Testis (tissue), 2 donors: ENCODE measurements around the gene SRPK3.

ENCODE experiments used
- POLR2A ChIP-seq: fragments of 450-650 bp; IDR thresholded peaks from one replicate; pipeline ENCODE4 v1.6.1; 2017; ENCODE audit warnings: antibody characterized with exemption, mild to moderate bottlenecking, moderate library complexity
- TF ChIP-seq, protein P1 (sequence below), 3 experiments: fragments of 450-650 bp in 2 of 3; fragments of 200-600 bp in 1 of 3; sonication (generic) in 1 of 3; IDR thresholded peaks; one replicate each; pipeline ENCODE4 v1.5.1; 2016 to 2019; ENCODE audit warnings: antibody characterized with exemption in 3 of 3, mild to moderate bottlenecking in 2 of 3, moderate library complexity in 1 of 3

DNA sequence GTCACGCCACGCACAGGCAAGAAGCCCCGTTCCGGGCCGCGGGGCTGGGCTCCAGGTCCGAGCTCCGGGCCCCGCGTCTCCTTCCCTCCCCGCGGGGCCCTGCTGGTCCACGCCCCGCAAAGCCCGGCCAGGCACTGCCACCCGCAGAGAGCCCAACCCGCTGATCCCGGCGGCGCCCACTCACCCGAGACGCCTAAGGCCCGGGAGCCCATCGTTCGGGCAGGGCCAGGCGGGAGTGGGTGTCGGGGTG lies 48.6 kb downstream of the SRPK3 start:
- TF ChIP-seq, protein P1, sequence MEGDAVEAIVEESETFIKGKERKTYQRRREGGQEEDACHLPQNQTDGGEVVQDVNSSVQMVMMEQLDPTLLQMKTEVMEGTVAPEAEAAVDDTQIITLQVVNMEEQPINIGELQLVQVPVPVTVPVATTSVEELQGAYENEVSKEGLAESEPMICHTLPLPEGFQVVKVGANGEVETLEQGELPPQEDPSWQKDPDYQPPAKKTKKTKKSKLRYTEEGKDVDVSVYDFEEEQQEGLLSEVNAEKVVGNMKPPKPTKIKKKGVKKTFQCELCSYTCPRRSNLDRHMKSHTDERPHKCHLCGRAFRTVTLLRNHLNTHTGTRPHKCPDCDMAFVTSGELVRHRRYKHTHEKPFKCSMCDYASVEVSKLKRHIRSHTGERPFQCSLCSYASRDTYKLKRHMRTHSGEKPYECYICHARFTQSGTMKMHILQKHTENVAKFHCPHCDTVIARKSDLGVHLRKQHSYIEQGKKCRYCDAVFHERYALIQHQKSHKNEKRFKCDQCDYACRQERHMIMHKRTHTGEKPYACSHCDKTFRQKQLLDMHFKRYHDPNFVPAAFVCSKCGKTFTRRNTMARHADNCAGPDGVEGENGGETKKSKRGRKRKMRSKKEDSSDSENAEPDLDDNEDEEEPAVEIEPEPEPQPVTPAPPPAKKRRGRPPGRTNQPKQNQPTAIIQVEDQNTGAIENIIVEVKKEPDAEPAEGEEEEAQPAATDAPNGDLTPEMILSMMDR (IDR thresholded peaks at IDR 0.05) = no peak
- no peak for TF ChIP-seq POLR2A
